H1 (cell line): ENCODE data around the gene ZNF302. TPM values are rescaled to one million over a fixed set of nuclear protein-coding genes. Genes with fewer than 3 reads are reported as not detected.

Source experiments
- CTCF ChIA-PET: fragments of 300-600 bp; sonication (Branson Sonifier 250); formaldehyde crosslinking; loops from one replicate; lab custom pipeline; 2021; ENCODE audit not compliant: partially characterized antibody; lab: Charles Lee
- POLR2A ChIA-PET: fragments of 300-600 bp; sonication (Branson Sonifier 250); formaldehyde crosslinking; loops from one replicate; lab custom pipeline; 2021; ENCODE audit warnings: inconsistent platforms; ENCODE audit not compliant: partially characterized antibody; lab: Charles Lee
- DNase-seq, 2 experiments: peaks; one replicate each; pipeline versions ENCODE4 v3.0.0 to v3.0.0-alpha.2; 2010 to 2022; ENCODE audit warnings: low spot score in 2 of 2, low read depth in 1 of 2, mixed read lengths in 1 of 2
- FAIRE-seq: peaks from 2 replicates; lab custom pipeline; 2011; peaks lifted over from hg19 to GRCh38; lab: Jason Lieb, UNC
- H2AFZ ChIP-seq: 2 replicates; pipeline ENCODE4 v1.8.1; 2012; ENCODE audit warnings: low read length, inconsistent platforms
- H2AK5ac ChIP-seq: 2 replicates; pipeline ENCODE4 v1.6.1; 2013; ENCODE audit warnings: low read depth, low read length
- H2BK120ac ChIP-seq: replicated peaks from 2 replicates; pipeline ENCODE3; 2013; ENCODE audit warnings: low read depth, low read length, inconsistent platforms
- H2BK12ac ChIP-seq: 2 replicates; pipeline ENCODE4 v1.6.1; 2013; ENCODE audit warnings: low read depth, low read length
- H2BK15ac ChIP-seq: 2 replicates; pipeline ENCODE4 v1.6.1; 2013; ENCODE audit warnings: low read length
- H2BK20ac ChIP-seq: 2 replicates; pipeline ENCODE4 v1.6.1; 2013; ENCODE audit warnings: low read length
- H2BK5ac ChIP-seq: 2 replicates; pipeline ENCODE4 v1.6.1; 2013; ENCODE audit warnings: low read depth, low read length
- H3K14ac ChIP-seq: 2 replicates; pipeline ENCODE4 v1.6.1; 2013; ENCODE audit warnings: inconsistent platforms; ENCODE audit not compliant: insufficient read length
- H3K18ac ChIP-seq: 2 replicates; pipeline ENCODE4 v1.6.1; 2013; ENCODE audit warnings: low read length; ENCODE audit errors: extremely low read depth
- H3K23ac ChIP-seq: 2 replicates; pipeline ENCODE4 v1.6.1; 2013; ENCODE audit warnings: inconsistent platforms; ENCODE audit not compliant: insufficient read length
- H3K23me2 ChIP-seq: 2 replicates; pipeline ENCODE4 v1.6.1; 2013; ENCODE audit warnings: low read depth, low read length
- H3K27ac ChIP-seq: 2 replicates; pipeline ENCODE4 v1.6.1; 2011; ENCODE audit warnings: low read depth, low read length, inconsistent platforms
- H3K27me3 ChIP-seq, 4 experiments: replicated peaks in 1 of 4; 1 replicate in 1 of 4; 2 replicates in 3 of 4; pipeline versions ENCODE4 v1.6.1 to v1.8.1; 2011 to 2013; ENCODE audit warnings: low read length in 3 of 4, mild to moderate bottlenecking in 3 of 4, inconsistent platforms in 2 of 4, mixed read lengths in 2 of 4, moderate library complexity in 1 of 4; ENCODE audit not compliant: control insufficient read depth in 3 of 4, insufficient read depth in 3 of 4; ENCODE audit errors: extremely low read depth in 1 of 4
- H3K36me3 ChIP-seq, 4 experiments: 2 replicates each; pipeline versions ENCODE4 v1.6.1 to v1.8.1; 2011 to 2013; ENCODE audit warnings: mild to moderate bottlenecking in 4 of 4, low read length in 3 of 4, moderate library complexity in 2 of 4, control low read depth in 1 of 4, inconsistent platforms in 1 of 4; ENCODE audit not compliant: insufficient read depth in 4 of 4, control insufficient read depth in 2 of 4
- H3K4ac ChIP-seq: replicated peaks from 2 replicates; pipeline ENCODE3; 2013; ENCODE audit warnings: low read length, low read depth, mixed read lengths, inconsistent platforms; ENCODE audit not compliant: insufficient read length
- H3K4me1 ChIP-seq, 4 experiments: replicated peaks in 1 of 4; 1 replicate in 1 of 4; 2 replicates in 3 of 4; pipeline versions ENCODE4 v1.6.1 to v1.8.1; 2011 to 2013; ENCODE audit warnings: low read length in 3 of 4, inconsistent platforms in 2 of 4, mixed read lengths in 1 of 4; ENCODE audit not compliant: insufficient read depth in 4 of 4, control insufficient read depth in 3 of 4
- H3K4me2 ChIP-seq, 2 experiments: 2 replicates each; pipeline versions ENCODE4 v1.6.1 to v1.8.1; 2011 to 2013; ENCODE audit warnings: low read depth in 2 of 2, low read length in 2 of 2, control low read depth in 1 of 2, inconsistent platforms in 1 of 2, mild to moderate bottlenecking in 1 of 2; ENCODE audit not compliant: insufficient read depth in 1 of 2
- H3K4me3 ChIP-seq, 4 experiments: fragments of 200-600, 300-600 bp in 1 of 4; sonication (generic), shearing (Covaris generic), sonication (Bioruptor Twin) in 1 of 4; 2 replicates each; pipeline versions ENCODE4 v1.5.1 to v1.8.1; 2011 to 2016; ENCODE audit warnings: low read length in 4 of 4, low read depth in 3 of 4, control low read depth in 2 of 4, inconsistent platforms in 2 of 4, mild to moderate bottlenecking in 2 of 4, mixed read lengths in 1 of 4, moderate library complexity in 1 of 4; ENCODE audit not compliant: insufficient read depth in 2 of 4; ENCODE audit errors: extremely low read depth in 1 of 4
- H3K56ac ChIP-seq: replicated peaks from 2 replicates; pipeline ENCODE3; 2013; ENCODE audit warnings: low read depth, mild to moderate bottlenecking, mixed read lengths, low read length, inconsistent platforms; ENCODE audit not compliant: insufficient read length
- H3K79me1 ChIP-seq: 2 replicates; pipeline ENCODE4 v1.6.1; 2013; ENCODE audit warnings: low read depth, low read length, control low read depth
- H3K79me2 ChIP-seq, 2 experiments: 2 replicates each; pipeline versions ENCODE4 v1.6.1 to v1.8.1; 2012 to 2013; ENCODE audit warnings: low read length in 2 of 2, mild to moderate bottlenecking in 2 of 2, inconsistent platforms in 1 of 2; ENCODE audit not compliant: insufficient read depth in 2 of 2, control insufficient read depth in 1 of 2
- H3K9ac ChIP-seq, 4 experiments: replicated peaks in 1 of 4; 1 replicate in 1 of 4; 2 replicates in 3 of 4; pipeline versions ENCODE4 v1.6.1 to v1.8.1; 2011 to 2013; ENCODE audit warnings: low read depth in 3 of 4, low read length in 3 of 4, control low read depth in 2 of 4, mild to moderate bottlenecking in 2 of 4, moderate library complexity in 2 of 4, inconsistent platforms in 1 of 4; ENCODE audit errors: extremely low read depth in 1 of 4
- H3K9me3 ChIP-seq, 2 experiments: 2 replicates each; pipeline versions ENCODE4 v1.6.1 to v1.8.1; 2012 to 2013; ENCODE audit warnings: mild to moderate bottlenecking in 2 of 2, moderate library complexity in 2 of 2, control low read depth in 1 of 2, inconsistent platforms in 1 of 2, low read depth in 1 of 2, low read length in 1 of 2, mixed read lengths in 1 of 2; ENCODE audit not compliant: insufficient read depth in 2 of 2
- H4K20me1 ChIP-seq, 2 experiments: replicated peaks in 1 of 2; 2 replicates each; pipeline versions ENCODE3 to v1.8.1; 2011 to 2013; ENCODE audit warnings: inconsistent platforms in 2 of 2, low read length in 2 of 2, mild to moderate bottlenecking in 1 of 2; ENCODE audit not compliant: insufficient read depth in 2 of 2, control insufficient read depth in 1 of 2
- H4K5ac ChIP-seq: 2 replicates; pipeline ENCODE4 v1.6.1; 2013; ENCODE audit warnings: low read length, low read depth, mixed read lengths, inconsistent platforms; ENCODE audit not compliant: insufficient read length
- H4K8ac ChIP-seq: 2 replicates; pipeline ENCODE4 v1.8.0; 2013; ENCODE audit warnings: mild to moderate bottlenecking, moderate library complexity, low read length, inconsistent platforms; ENCODE audit not compliant: insufficient read depth; ENCODE audit errors: extremely low read depth
- H4K91ac ChIP-seq: replicated peaks from 2 replicates; pipeline ENCODE3; 2013; ENCODE audit warnings: low read length, mixed read lengths, inconsistent platforms; ENCODE audit not compliant: insufficient read length
- CBX5 ChIP-seq: fragments of 300-800, 300-1000 bp; sonication (generic); IDR thresholded peaks from 2 replicates; pipeline ENCODE4 v1.7.1; 2016; ENCODE audit warnings: antibody characterized with exemption, low read length, low read depth
- CEBPB ChIP-seq: IDR thresholded peaks from 2 replicates; pipeline ENCODE4 v1.6.1; 2012; ENCODE audit warnings: low read depth, low read length
- CTCF ChIP-seq, 3 experiments: IDR thresholded peaks; 1 replicate in 2 of 3; 2 replicates in 1 of 3; pipeline versions ENCODE4 v1.5.1 to v1.6.1; 2011; ENCODE audit warnings: low read length in 3 of 3, mild to moderate bottlenecking in 3 of 3, inconsistent platforms in 2 of 3, low read depth in 1 of 3, moderate library complexity in 1 of 3; ENCODE audit not compliant: insufficient read depth in 1 of 3; ENCODE audit errors: control extremely low read depth in 1 of 3
- EZH2 ChIP-seq: fragments of 200-600 bp; sonication (generic); IDR thresholded peaks from 2 replicates; pipeline ENCODE4 v1.7.1; 2012; ENCODE audit warnings: low read depth, mild to moderate bottlenecking, moderate library complexity, low read length, inconsistent platforms; ENCODE audit not compliant: severe bottlenecking
- GTF2F1 ChIP-seq: IDR thresholded peaks from 2 replicates; pipeline ENCODE4 v1.6.1; 2012; ENCODE audit warnings: low read depth, low read length, improper control_type of control experiment, borderline replicate concordance
- HDAC2 ChIP-seq, 2 experiments: fragments of 300-600 bp in 1 of 2; sonication (generic) in 1 of 2; IDR thresholded peaks; 2 replicates each; pipeline ENCODE4 v1.6.1; 2011 to 2012; ENCODE audit warnings: low read depth in 2 of 2, low read length in 2 of 2, mild to moderate bottlenecking in 2 of 2, moderate library complexity in 2 of 2, borderline replicate concordance in 1 of 2, inconsistent platforms in 1 of 2
- WGBS, 2 experiments: shearing (Covaris generic) in 1 of 2; methylation state at CpG; one replicate each; pipeline versions ENCODE4 v1.1.6 to v1.1.7; 2013 to 2015; ENCODE audit warnings: low lambda C conversion rate in 2 of 2, mixed read lengths in 2 of 2, inconsistent platforms in 1 of 2, low coverage in 1 of 2, missing lambda C conversion rate in 1 of 2; ENCODE audit not compliant: insufficient replicate concordance in 2 of 2, insufficient coverage in 1 of 2, insufficient read length in 1 of 2; ENCODE audit errors: extremely low coverage in 1 of 2, missing lambda C conversion rate in 1 of 2; 5-methylcytosine and 5-hydroxymethylcytosine counted together
- polyA plus RNA-seq, 7 experiments: library from polyadenylated mRNA; depleted of rRNA in 3 of 7; stranded (reverse) in 5 of 7; unstranded in 2 of 7; fragments of >200 nt in 5 of 7; fragments of 200-250 nt in 2 of 7; gene quantifications; 1 replicate in 5 of 7; 2 replicates in 1 of 7; 4 replicates in 1 of 7; pipeline versions ENCODE4 v1.2.1 to v1.2.3, GENCODE V29; 2011 to 2013; ENCODE audit warnings: missing spikeins in 2 of 7, mixed read lengths in 2 of 7
- total RNA-seq: library from RNA; stranded (reverse); fragmentation: NEBNext Ultra II Directional; extraction: Animal tissue kit (Norgen Biotek cat#: 25700); gene quantifications from 2 replicates; pipeline ENCODE4 v1.2.1, GENCODE V29; 2021

ZNF302 gene
- total and polyA plus RNA-seq, 2 of the 8 experiments (the other 6 are each of a cell fraction or from before 2014, with no cell fraction given), result 9.1 to 20.4 TPM

GRCh38 chr19:34678421-34678820, 943 bp downstream of the ZNF302 start:
- Histone ChIP-seq H3K18ac (no peak overlapping the region), H3K4me3 (peak overlapping the region; percentile 71 to 90 (median 75); a peak in 7 of 8 replicates), H3K27me3 (no peaks in the 10 kb centered on the region; a peak in 3 of 7 replicates), H3K79me1 (no peaks in the 10 kb centered on the region; the same call in 1 of the 2 replicates), H3K4ac (no peak overlapping the region), H3K23me2 (no peaks in the 10 kb centered on the region), H4K91ac (no peak overlapping the region), H4K5ac (no peak overlapping the region), H4K8ac (no peak overlapping the region), H3K23ac (no peak overlapping the region), H3K9me3 (peaks cover 5 to 6% of the 10 kb centered on the region in 2 experiments; a peak in 2 of 4 replicates), H2BK15ac (no peak overlapping the region), H2BK120ac (no peak overlapping the region), H3K56ac (no peak overlapping the region), H2AFZ (no peak overlapping the region), H3K27ac (no peak overlapping the region), H2BK5ac (no peak overlapping the region), H2BK20ac (no peak overlapping the region), H3K14ac (no peak overlapping the region), H3K4me2 (peak overlapping the region; percentile 82 to 94), H3K36me3 (peaks cover 3 to 40% (median 19%) of the 10 kb centered on the region in 4 experiments; a peak in 6 of 8 replicates), H3K79me2 (peaks cover 0 to 7% of the 10 kb centered on the region in 2 experiments; a peak in 1 of 4 replicates), H3K4me1 (peaks cover 0 to 3% (median 2%) of the 10 kb centered on the region in 4 experiments; a peak in 4 of 7 replicates), H2BK12ac (no peak overlapping the region), H3K9ac (peak overlapping the region in 1 of 4 experiments; percentile 88; a peak in 2 of 7 replicates), H4K20me1 (no peaks in the 10 kb centered on the region), H2AK5ac (no peak overlapping the region)
- CTCF ChIA-PET, result interaction anchor here (0.6 to 1.2 kb wide), 2 partner anchors 163 to 435 kb away, joined by 3 read pairs; no protein-coding TSS in a partner anchor
- DNase-seq, result no peak
- no peak for TF ChIP-seq HDAC2 (IDR thresholded peaks at IDR 0.05; ENCODE audit: borderline replicate concordance in 1 of 2, low read depth in 2 of 2, low read length in 2 of 2)
- TF ChIP-seq CTCF (IDR thresholded peaks at IDR 0.05; ENCODE audit: control extremely low read depth in 1 of 3, insufficient read depth in 1 of 3, low read depth in 1 of 3, low read length in 3 of 3), result no peak
- no peak for TF ChIP-seq CEBPB
- no peak for TF ChIP-seq CBX5
- no peak for TF ChIP-seq GTF2F1
- no peak for TF ChIP-seq EZH2
- WGBS, 2 experiments, result 82% methylated on average over 9 of the region's 10 CpGs; no CpG with 5 or more reads in 1 of the 2 experiments
- no peak for FAIRE-seq
- POLR2A ChIA-PET, result interaction anchor here (0.6 to 2.2 kb wide), 15 partner anchors 8 to 598 kb away, joined by 3 to 19 read pairs (median 4); partner anchors contain the start of gene WTIP
